Thoracic aorta (tissue), 2 donors: ENCODE measurements around the gene FCRL6. TPM values are rescaled to one million over a fixed set of nuclear protein-coding genes. Genes with fewer than 3 reads are reported as not detected.

Experiments
- ATAC-seq: fragments of 150-250 bp; one replicate; pipeline ENCODE4 v1.8.0; 2017; ENCODE audit warnings: low read depth; ENCODE audit not compliant: insufficient number of reproducible peaks, low FRiP score
- DNase-seq: peaks from one replicate; pipeline ENCODE4 v3.0.0-alpha.2; 2020; ENCODE audit warnings: low spot score
- H3K27ac ChIP-seq, 2 donors: fragments of 200-600 bp; sonication (generic); 1 replicate in 1 of 2; 2 replicates in 1 of 2; pipeline ENCODE4 v1.5.1; 2016; ENCODE audit warnings: mild to moderate bottlenecking in 2 of 2, moderate library complexity in 2 of 2
- H3K27me3 ChIP-seq: fragments of 200-600 bp; sonication (generic); replicated peaks from 2 replicates; pipeline ENCODE4 v1.6.0; 2016; ENCODE audit warnings: mild to moderate bottlenecking; ENCODE audit not compliant: insufficient read depth
- H3K36me3 ChIP-seq: fragments of 200-600 bp; sonication (generic); one replicate; pipeline ENCODE4 v1.5.1; 2016
- H3K4me1 ChIP-seq, 2 donors: fragments of 200-600 bp; sonication (generic); 1 replicate in 1 of 2; 2 replicates in 1 of 2; pipeline versions ENCODE4 v1.5.1 to v1.6.0; 2016; ENCODE audit warnings: low read depth in 2 of 2, mild to moderate bottlenecking in 1 of 2; ENCODE audit not compliant: control insufficient read depth in 1 of 2
- H3K4me3 ChIP-seq: fragments of 200-600 bp; sonication (generic); 2 replicates; pipeline ENCODE4 v1.5.1; 2016; ENCODE audit warnings: mild to moderate bottlenecking
- H3K9me3 ChIP-seq: fragments of 200-600 bp; sonication (generic); 2 replicates; pipeline ENCODE4 v1.5.1; 2016
- CTCF ChIP-seq: fragments of 200-600 bp; sonication (generic); IDR thresholded peaks from one replicate; pipeline ENCODE4 v1.5.1; 2019; ENCODE audit warnings: antibody characterized with exemption
- total RNA-seq, 2 donors: library from RNA; depleted of rRNA; stranded (reverse); fragments of >200 nt; gene quantifications; one replicate each; pipeline versions ENCODE4 v1.1.0 to v1.2.3, GENCODE V29; 2016

FCRL6 gene
- total RNA-seq, 2 donors from 2014 or later, result not detected

- Histone ChIP-seq H3K4me1 (no peaks in the 10 kb centered on the region), H3K9me3 (no peaks in the 10 kb centered on the region), H3K36me3 (no peaks in the 10 kb centered on the region), H3K27ac (no peak overlapping the region), H3K4me3 (no peak overlapping the region), H3K27me3 (no peaks in the 10 kb centered on the region)
- ATAC-seq (no peak), DNase-seq (no peak)
- no peak for TF ChIP-seq CTCF
Observed at GRCh38 chr1:159815926-159816325, 13.8 kb downstream of the FCRL6 start.

- no peaks in the 10 kb centered on the region for H3K4me1 ChIP-seq
- ATAC-seq (no peak), DNase-seq (no peak)
- no peak for TF ChIP-seq CTCF
- H3K27ac ChIP-seq, result no peak overlapping the region
- no peaks in the 10 kb centered on the region for H3K27me3 ChIP-seq
- no peaks in the 10 kb centered on the region for H3K36me3 ChIP-seq
- no peak overlapping the region for H3K4me3 ChIP-seq
- no peaks in the 10 kb centered on the region for H3K9me3 ChIP-seq
Observed at GRCh38 chr1:159817276-159818041, 15.3 kb downstream of the FCRL6 start.

DNA sequence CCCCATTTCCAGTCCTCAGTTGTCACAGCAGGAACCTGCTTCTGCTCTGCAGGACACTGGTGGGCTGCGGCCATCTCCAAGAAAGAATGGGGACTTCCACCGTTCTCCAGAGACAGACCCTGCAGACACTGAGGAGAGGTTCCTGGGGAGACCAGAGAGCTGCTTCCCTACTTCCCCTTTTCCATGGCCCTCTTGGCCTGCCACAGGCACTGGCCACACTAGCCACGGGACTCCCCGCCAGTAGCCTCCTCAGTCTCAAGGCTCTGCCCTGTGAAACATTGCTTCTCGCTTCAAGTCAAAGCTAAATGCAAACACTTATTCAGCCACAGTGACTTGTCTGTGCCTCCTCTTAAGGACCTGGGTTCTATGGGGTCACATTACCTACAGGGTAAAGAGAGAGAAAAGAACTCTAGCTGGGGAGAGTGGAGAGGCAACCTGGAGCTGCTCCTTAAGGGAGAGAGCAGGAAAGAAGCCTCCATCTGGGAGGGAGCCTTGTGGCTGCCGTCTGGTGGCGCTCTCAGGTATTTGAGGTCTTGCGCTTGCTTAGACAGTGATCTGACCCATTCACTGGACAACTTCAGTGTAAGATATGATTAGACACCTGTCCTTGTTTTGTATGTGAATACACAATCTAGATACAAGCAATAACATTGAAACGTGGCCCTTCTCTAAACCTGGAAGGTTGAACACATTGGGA is 19.2 kb downstream of the FCRL6 start:
- no peak for ATAC-seq
- no peak for DNase-seq

GRCh38 chr1:159823406-159823805 is 21.2 kb downstream of the FCRL6 start:
- Histone ChIP-seq H3K27ac (no peak overlapping the region), H3K4me3 (no peak overlapping the region), H3K9me3 (no peaks in the 10 kb centered on the region), H3K36me3 (no peaks in the 10 kb centered on the region), H3K27me3 (no peaks in the 10 kb centered on the region), H3K4me1 (no peaks in the 10 kb centered on the region)
- no peak for TF ChIP-seq CTCF
- no peak for ATAC-seq
- DNase-seq, result no peak

More for the DNA sequence above, 19.2 kb downstream of the FCRL6 start:
- Histone ChIP-seq H3K27ac (no peak overlapping the region), H3K27me3 (no peaks in the 10 kb centered on the region), H3K4me3 (no peak overlapping the region), H3K4me1 (no peaks in the 10 kb centered on the region), H3K9me3 (no peaks in the 10 kb centered on the region), H3K36me3 (no peaks in the 10 kb centered on the region)
- no peak for TF ChIP-seq CTCF

- no peak for TF ChIP-seq CTCF
- Histone ChIP-seq H3K27me3 (no peaks in the 10 kb centered on the region), H3K27ac (no peak overlapping the region), H3K4me3 (no peak overlapping the region), H3K36me3 (no peaks in the 10 kb centered on the region), H3K4me1 (peaks cover 3 to 10% of the 10 kb centered on the region in 2 donors), H3K9me3 (no peaks in the 10 kb centered on the region)
- no peak for ATAC-seq
- no peak for DNase-seq
Observed at GRCh38 chr1:159825564-159825963, 23.4 kb downstream of the FCRL6 start.
